GM12865 (cell line): ENCODE data around the gene GJC1.

Source experiments
- DNase-seq: peaks from one replicate; pipeline ENCODE4 v3.0.0; 2010; ENCODE audit warnings: low read depth
- H3K4me3 ChIP-seq: 2 replicates; pipeline ENCODE4 v1.5.1; 2011; ENCODE audit warnings: mild to moderate bottlenecking, low read depth, low read length, control low read depth
- TF ChIP-seq, protein P1 (sequence below): IDR thresholded peaks from 2 replicates; pipeline ENCODE4 v1.5.1; 2011; ENCODE audit warnings: low read length, control low read depth, low read depth, inconsistent platforms; ENCODE audit not compliant: insufficient read depth; ENCODE audit errors: missing control alignments

GJC1 gene

DNA sequence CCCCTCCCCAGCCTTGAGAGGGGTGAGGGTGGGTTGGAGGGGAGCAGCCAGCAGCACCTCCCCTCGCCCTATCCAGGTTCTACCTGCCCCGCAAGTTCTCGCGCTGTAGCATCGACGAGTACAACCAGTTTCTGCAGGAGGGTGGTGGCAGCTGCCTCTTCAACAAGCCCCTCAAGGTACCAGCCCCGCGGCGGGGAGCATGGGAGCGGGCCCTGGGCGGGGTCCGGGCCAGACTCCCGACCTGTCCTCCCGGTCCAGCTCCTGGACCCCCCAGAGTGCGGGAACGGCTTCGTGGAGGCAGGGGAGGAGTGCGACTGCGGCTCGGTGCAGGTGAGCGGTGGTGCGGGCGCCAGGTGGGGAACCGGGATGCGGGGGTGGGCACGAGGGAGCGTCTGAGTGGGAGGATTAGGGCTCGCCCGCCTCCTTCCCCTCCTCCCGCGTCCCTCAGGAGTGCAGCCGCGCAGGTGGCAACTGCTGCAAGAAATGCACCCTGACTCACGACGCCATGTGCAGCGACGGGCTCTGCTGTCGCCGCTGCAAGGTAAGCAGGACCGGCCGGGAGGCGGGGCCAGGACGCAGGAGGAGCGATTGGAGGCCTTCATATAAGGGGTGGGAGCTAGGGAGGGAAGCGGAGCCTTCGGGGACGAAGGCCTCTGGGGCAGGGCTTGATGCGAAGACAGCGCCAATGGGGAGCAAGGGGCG, 54.8 kb downstream of the GJC1 start:
- peak overlapping the region; percentile 76 for H3K4me3 ChIP-seq
- DNase-seq = peak; percentile 98
- TF ChIP-seq, protein P1, sequence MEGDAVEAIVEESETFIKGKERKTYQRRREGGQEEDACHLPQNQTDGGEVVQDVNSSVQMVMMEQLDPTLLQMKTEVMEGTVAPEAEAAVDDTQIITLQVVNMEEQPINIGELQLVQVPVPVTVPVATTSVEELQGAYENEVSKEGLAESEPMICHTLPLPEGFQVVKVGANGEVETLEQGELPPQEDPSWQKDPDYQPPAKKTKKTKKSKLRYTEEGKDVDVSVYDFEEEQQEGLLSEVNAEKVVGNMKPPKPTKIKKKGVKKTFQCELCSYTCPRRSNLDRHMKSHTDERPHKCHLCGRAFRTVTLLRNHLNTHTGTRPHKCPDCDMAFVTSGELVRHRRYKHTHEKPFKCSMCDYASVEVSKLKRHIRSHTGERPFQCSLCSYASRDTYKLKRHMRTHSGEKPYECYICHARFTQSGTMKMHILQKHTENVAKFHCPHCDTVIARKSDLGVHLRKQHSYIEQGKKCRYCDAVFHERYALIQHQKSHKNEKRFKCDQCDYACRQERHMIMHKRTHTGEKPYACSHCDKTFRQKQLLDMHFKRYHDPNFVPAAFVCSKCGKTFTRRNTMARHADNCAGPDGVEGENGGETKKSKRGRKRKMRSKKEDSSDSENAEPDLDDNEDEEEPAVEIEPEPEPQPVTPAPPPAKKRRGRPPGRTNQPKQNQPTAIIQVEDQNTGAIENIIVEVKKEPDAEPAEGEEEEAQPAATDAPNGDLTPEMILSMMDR = no peak

DNA sequence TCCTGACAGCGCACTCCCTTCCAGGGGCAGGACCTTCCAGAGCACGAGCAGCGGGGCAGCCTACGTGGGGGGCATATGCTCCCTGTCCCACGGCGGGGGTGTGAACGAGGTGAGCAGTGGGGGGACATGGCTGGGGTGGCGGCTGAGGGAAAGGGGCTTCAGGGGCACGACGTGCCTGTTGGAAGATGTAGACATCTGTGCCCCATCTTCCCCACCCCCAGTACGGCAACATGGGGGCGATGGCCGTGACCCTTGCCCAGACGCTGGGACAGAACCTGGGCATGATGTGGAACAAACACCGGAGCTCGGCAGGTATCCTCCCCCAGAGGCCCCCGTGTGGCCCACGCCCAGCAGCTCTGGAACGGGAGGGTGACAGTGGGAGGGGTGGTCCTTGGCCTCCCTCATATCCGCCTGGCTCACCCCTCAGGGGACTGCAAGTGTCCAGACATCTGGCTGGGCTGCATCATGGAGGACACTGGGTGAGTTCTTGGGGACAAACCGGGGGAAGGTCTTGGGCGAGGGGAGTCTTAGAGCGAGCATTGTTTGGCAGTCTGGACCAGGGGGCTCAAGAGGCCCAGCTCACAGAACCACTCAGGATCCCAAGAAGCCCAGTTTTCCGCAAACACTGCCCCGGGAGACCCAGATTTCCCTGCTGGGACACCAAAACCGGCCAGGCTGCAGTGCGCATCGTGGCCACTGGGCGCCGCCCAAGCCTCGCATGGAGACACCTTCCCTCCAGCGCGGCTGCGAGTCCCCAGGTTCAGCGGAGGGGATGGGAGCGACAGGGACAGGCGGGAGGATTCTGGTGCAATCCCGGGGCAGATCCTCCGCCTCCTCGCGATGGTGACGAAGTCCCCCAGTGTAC, 55.6 kb downstream of the GJC1 start:
- DNase-seq = peak; percentile 84
- peak overlapping the region; percentile 76 for H3K4me3 ChIP-seq
- TF ChIP-seq, protein P1 = peak; percentile 100

DNA sequence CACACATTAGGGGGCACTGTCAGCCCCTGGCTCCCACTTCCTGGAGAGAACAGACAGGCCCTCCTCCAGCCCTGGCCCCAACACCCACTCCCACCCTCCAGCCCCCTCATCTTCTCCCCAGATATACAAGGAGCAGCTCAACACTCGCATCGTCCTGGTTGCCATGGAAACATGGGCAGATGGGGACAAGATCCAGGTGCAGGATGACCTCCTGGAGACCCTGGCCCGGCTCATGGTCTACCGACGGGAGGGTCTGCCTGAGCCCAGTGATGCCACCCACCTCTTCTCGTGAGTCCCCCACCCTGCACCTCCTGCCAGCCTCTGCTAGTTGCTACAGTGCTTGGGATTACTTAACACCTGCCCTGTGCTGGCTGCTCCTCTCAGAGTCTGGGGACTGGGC, 56.9 kb downstream of the GJC1 start:
- no peak overlapping the region for H3K4me3 ChIP-seq
- TF ChIP-seq, protein P1 = no peak
- DNase-seq = no peak

DNA sequence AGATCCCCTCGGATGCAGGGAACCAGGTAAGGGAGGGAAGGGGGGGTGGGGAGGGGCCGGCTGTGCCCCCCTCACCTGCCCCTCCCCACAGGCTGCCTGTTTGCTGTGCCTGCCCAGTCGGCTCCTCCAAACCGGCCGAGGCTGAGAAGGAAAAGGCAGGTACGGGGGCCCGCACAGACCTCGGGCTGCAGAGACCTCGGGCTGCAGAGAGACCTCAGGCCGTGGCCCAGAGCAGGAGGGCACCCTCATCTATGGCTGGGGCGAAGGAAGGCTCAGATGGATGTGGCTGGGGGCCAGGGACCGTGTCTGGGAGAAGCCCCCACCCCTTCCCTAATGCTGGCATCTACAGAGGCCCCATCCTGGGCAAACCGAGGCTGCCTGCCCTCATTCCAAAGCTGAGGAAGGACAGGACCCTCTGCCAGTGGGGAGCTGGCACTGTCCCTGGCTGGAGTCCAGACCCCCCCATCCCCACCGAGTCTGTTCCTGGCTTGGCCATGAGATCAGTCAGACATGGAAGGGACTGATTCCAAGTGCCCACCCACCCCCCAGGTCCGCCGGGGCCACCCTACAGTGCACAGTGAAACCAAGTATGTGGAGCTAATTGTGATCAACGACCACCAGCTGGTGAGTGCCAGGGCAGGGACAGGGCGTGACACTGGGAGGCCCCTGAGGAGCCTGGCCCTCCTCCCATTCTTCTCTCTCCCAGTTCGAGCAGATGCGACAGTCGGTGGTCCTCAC, 57.6 kb downstream of the GJC1 start:
- TF ChIP-seq, protein P1 = no peak
- no peak for DNase-seq
- no peak overlapping the region for H3K4me3 ChIP-seq

DNA sequence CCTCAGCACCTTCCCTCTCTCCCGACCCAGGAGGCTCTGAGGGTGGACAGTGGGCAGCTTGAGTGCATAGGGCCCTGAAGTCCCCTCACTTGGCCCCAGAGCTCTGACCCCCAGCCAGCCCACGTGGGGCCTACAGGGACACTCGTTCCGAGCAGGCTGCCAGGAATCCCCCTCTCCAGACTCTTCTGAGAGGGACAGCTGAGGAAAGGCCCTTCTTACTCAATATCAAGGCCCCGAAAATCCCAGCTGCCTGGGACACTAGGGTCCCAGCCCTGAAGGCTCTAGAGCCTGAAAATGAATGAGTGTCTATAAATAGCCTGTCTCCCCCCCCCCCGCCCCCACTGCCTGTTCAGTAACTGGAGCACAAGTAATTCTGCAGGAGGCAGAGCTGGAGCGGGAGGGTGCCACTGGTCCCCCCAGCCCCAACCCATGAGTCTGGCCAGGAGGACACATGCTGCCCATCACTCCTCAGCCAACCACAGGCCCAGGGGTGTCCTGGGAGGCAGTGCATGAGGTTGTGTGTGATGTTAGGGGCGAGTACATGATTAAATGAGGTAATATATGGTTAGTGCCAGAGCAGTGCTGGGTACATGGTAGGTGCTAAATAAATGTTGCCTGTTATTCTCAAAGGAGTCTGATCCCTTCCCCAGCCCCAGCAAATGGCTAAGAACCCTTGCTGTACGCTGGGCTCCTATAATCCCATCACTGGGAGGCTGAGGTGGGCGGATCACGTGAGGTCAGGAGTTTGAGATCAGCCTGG, 59.7 kb downstream of the GJC1 start:
- DNase-seq = no peak
- H3K4me3 ChIP-seq = no peak overlapping the region
- TF ChIP-seq, protein P1 = no peak

DNA sequence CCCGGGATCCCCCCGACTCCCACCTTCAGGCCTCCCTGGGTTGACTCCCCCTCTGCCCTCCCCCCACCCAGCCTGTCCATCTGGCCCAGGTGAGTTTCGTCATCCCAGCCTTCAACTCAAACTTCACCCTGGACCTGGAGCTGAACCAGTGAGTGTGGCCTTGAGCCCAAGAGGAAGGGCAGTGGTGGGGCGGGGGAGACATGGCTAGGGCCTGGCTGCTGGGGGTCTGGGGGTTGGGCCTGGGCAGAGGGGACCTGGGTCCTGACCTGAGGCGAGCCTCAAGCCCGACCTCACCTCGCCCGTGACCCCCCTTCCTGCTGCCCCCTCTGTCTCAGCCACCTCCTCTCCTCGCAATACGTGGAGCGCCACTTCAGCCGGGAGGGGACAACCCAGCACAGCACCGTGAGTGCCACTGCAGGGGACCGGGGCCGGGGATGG, 60.4 kb downstream of the GJC1 start:
- DNase-seq = no peak
- H3K4me3 ChIP-seq = no peak overlapping the region
- TF ChIP-seq, protein P1 = no peak
